Fibroblast of mammary gland (primary cell): ENCODE results near the gene TOMM20.
"Not testable (repeated sequence)": the region's sequence is repeated elsewhere in the genome, so short reads cannot be mapped to it uniquely, and the experiment has no call there.

Source experiments
- DNase-seq: peaks from one replicate; pipeline ENCODE4 v3.0.0-alpha.2; 2010; ENCODE audit warnings: low read depth
- H3K4me3 ChIP-seq: 2 replicates; pipeline ENCODE4 v1.5.1; 2011; ENCODE audit warnings: low read depth, mild to moderate bottlenecking, low read length, moderate library complexity; ENCODE audit not compliant: control insufficient read depth
- CTCF ChIP-seq: conservative IDR thresholded peaks from 2 replicates; pipeline ENCODE4 v1.5.1; 2011; ENCODE audit warnings: low read depth, low read length, inconsistent platforms; ENCODE audit not compliant: control insufficient read depth, insufficient read depth

The TOMM20 gene

GRCh38 chr1:235075048-235075776 is 53.4 kb downstream of the TOMM20 start:
- no peak for TF ChIP-seq CTCF
- peak; percentile 97 for DNase-seq
- peak overlapping the region; percentile 16 for H3K4me3 ChIP-seq

GRCh38 chr1:235074523-235075047 is 54.1 kb downstream of the TOMM20 start:
- no peak for TF ChIP-seq CTCF
- peak; percentile 94 for DNase-seq
- H3K4me3 ChIP-seq: peak overlapping the region; percentile 16

- H3K4me3 ChIP-seq: no peak overlapping the region
- no peak for TF ChIP-seq CTCF
- DNase-seq: no peak
These were observed 54.6 kb downstream of the TOMM20 start for GRCh38 chr1:235073968-235074522.

- H3K4me3 ChIP-seq: no peak overlapping the region
- no peak for DNase-seq
- TF ChIP-seq CTCF: no peak
These were observed 55.2 kb downstream of the TOMM20 start for GRCh38 chr1:235073331-235073967.

- DNase-seq, H3K4me3 ChIP-seq: not testable (repeated sequence)
These were observed 56.1 kb downstream of the TOMM20 start for GRCh38 chr1:235072577-235072976.

GRCh38 chr1:235072096-235072495 is 56.5 kb downstream of the TOMM20 start:
- H3K4me3 ChIP-seq: no peak overlapping the region
- TF ChIP-seq CTCF: no peak
- no peak for DNase-seq

- TF ChIP-seq CTCF: no peak
- H3K4me3 ChIP-seq: no peak overlapping the region
- no peak for DNase-seq
These were observed 57.8 kb downstream of the TOMM20 start for GRCh38 chr1:235070819-235071218.
